Body of pancreas (tissue), 4 donors: Measurements from ENCODE around the gene TSHZ2. TPM values are rescaled to one million over a fixed set of nuclear protein-coding genes. Genes with fewer than 3 reads are reported as not detected.

ENCODE experiments used
- ATAC-seq: fragments of 150-250 bp; one replicate; pipeline ENCODE4 v1.9.1; 2016
- DNase-seq, 4 donors: peaks; one replicate each; pipeline ENCODE4 v3.0.0-alpha.2; 2019
- H3K27ac ChIP-seq, 4 donors: fragments of 200-600 bp; sonication (generic); 1 replicate in 3 of 4; 2 replicates in 1 of 4; pipeline versions ENCODE4 v1.5.1 to v1.6.1; 2016 to 2019; ENCODE audit warnings: mild to moderate bottlenecking in 1 of 4, mixed read lengths in 1 of 4, moderate library complexity in 1 of 4
- H3K27me3 ChIP-seq, 2 donors: fragments of 200-600 bp; sonication (generic); one replicate each; pipeline ENCODE4 v1.6.0; 2016; ENCODE audit warnings: mild to moderate bottlenecking in 1 of 2
- H3K36me3 ChIP-seq, 2 donors: fragments of 200-600 bp; sonication (generic); replicated peaks in 1 of 2; 2 replicates each; pipeline ENCODE4 v1.5.1; 2016; ENCODE audit warnings: low read depth in 2 of 2; ENCODE audit not compliant: insufficient read depth in 1 of 2
- H3K4me1 ChIP-seq: fragments of 200-600 bp; sonication (generic); one replicate; pipeline ENCODE4 v1.6.0; 2016
- H3K4me3 ChIP-seq, 2 donors: fragments of 200-600 bp; sonication (generic); 1 replicate in 1 of 2; 2 replicates in 1 of 2; pipeline ENCODE4 v1.5.1; 2016 to 2019
- H3K9me3 ChIP-seq, 3 donors: fragments of 200-600 bp; sonication (generic); 1 replicate in 2 of 3; 2 replicates in 1 of 3; pipeline ENCODE4 v1.5.1; 2016
- CTCF ChIP-seq, 7 experiments: fragments of 450-650 bp in 4 of 7; fragments of 200-600 bp in 3 of 7; sonication (generic) in 3 of 7; IDR thresholded peaks; one replicate each; pipeline ENCODE4 v1.5.1; 2016 to 2019; ENCODE audit warnings: antibody characterized with exemption in 7 of 7
- POLR2A ChIP-seq, 3 donors: fragments of 450-650 bp; IDR thresholded peaks; one replicate each; pipeline ENCODE4 v1.6.1; 2016; ENCODE audit warnings: antibody characterized with exemption in 3 of 3, mild to moderate bottlenecking in 2 of 3
- WGBS, 2 donors: methylation state at CpG; one replicate each; pipeline ENCODE4 v1.1.5; 2017; 5-methylcytosine and 5-hydroxymethylcytosine counted together
- intact Hi-C: fragments of 100-400 bp; cut with DNase I; formaldehyde crosslinking; loops from one replicate; pipeline ENCODE4 v1.15.1; 2023
- total RNA-seq, 2 donors: library from RNA; depleted of rRNA; stranded (reverse); fragments of >200 nt; gene quantifications; one replicate each; pipeline ENCODE4 v1.1.0, GENCODE V29; 2016

The TSHZ2 gene
- total RNA-seq, 2 donors from 2014 or later = 6.0 to 9.6 TPM

- no peak for TF ChIP-seq CTCF (IDR thresholded peaks at IDR 0.05)
- TF ChIP-seq POLR2A (IDR thresholded peaks at IDR 0.05) = no peak
- H3K4me3 ChIP-seq = no peak overlapping the region
- no peak for DNase-seq
- H3K36me3 ChIP-seq = no peaks in the 10 kb centered on the region
- no peak for ATAC-seq
- H3K9me3 ChIP-seq = no peaks in the 10 kb centered on the region
- no peaks in the 10 kb centered on the region for H3K4me1 ChIP-seq
- no peak overlapping the region for H3K27ac ChIP-seq
- intact Hi-C loops = no loop called here
- no peaks in the 10 kb centered on the region for H3K27me3 ChIP-seq
Observed at GRCh38 chr20:53136473-53136872, 164.3 kb downstream of the TSHZ2 start.

GRCh38 chr20:53138454-53139262 lies 166.5 kb downstream of the TSHZ2 start:
- no peak for TF ChIP-seq CTCF (IDR thresholded peaks at IDR 0.05)
- TF ChIP-seq POLR2A (IDR thresholded peaks at IDR 0.05) = no peak
- intact Hi-C loops = no loop called here
- no peaks in the 10 kb centered on the region for H3K36me3 ChIP-seq
- H3K27me3 ChIP-seq = no peaks in the 10 kb centered on the region
- no peaks in the 10 kb centered on the region for H3K9me3 ChIP-seq
- DNase-seq (no peak), ATAC-seq (no peak)
- 67 to 84% methylated on average over 3 of the region's 3 CpGs for WGBS, 2 donors
- H3K27ac ChIP-seq = no peak overlapping the region
- no peaks in the 10 kb centered on the region for H3K4me1 ChIP-seq
- no peak overlapping the region for H3K4me3 ChIP-seq

- TF ChIP-seq POLR2A (IDR thresholded peaks at IDR 0.05) (no peak), CTCF (IDR thresholded peaks at IDR 0.05) (no peak)
- no peak overlapping the region for H3K27ac ChIP-seq
- no peaks in the 10 kb centered on the region for H3K27me3 ChIP-seq
- H3K4me3 ChIP-seq = no peak overlapping the region
- intact Hi-C loops = no loop called here
- H3K9me3 ChIP-seq = no peaks in the 10 kb centered on the region
- H3K4me1 ChIP-seq = no peaks in the 10 kb centered on the region
- ATAC-seq = no peak
- DNase-seq = no peak
- 63 to 65% methylated on average over 9 to 11 of the region's 11 CpGs for WGBS, 2 donors
- H3K36me3 ChIP-seq = no peaks in the 10 kb centered on the region
Observed at GRCh38 chr20:53141201-53142050, 169.3 kb downstream of the TSHZ2 start.

GRCh38 chr20:53142225-53143127 lies 170.3 kb downstream of the TSHZ2 start:
- Histone ChIP-seq H3K27me3 (no peaks in the 10 kb centered on the region), H3K9me3 (no peaks in the 10 kb centered on the region), H3K36me3 (no peaks in the 10 kb centered on the region), H3K4me3 (no peak overlapping the region), H3K4me1 (no peaks in the 10 kb centered on the region), H3K27ac (no peak overlapping the region)
- intact Hi-C loops = no loop called here
- ATAC-seq (no peak), DNase-seq (peak; percentile 15 to 29 (median 23))
- TF ChIP-seq CTCF (IDR thresholded peaks at IDR 0.05) (no peak), POLR2A (IDR thresholded peaks at IDR 0.05) (no peak)
- 81% methylated on average over 13 of the region's 13 CpGs for WGBS, 2 donors
